Eye (tissue), 1 donor: Measurements from ENCODE around the gene PDPK1.
"Not testable (repeated sequence)": the region's sequence is repeated elsewhere in the genome, so short reads cannot be mapped to it uniquely, and the experiment has no call there.

Experiments
- DNase-seq: peaks from one replicate; pipeline ENCODE4 v3.0.0-alpha.2; 2015

Gene PDPK1

GRCh38 chr16:2526135-2526534 lies 11.7 kb upstream of the PDPK1 start:
- no peak for DNase-seq

- no peak for DNase-seq
Observed at GRCh38 chr16:2527071-2527783, 10.6 kb upstream of the PDPK1 start.

GRCh38 chr16:2527784-2528100 lies 10.1 kb upstream of the PDPK1 start:
- no peak for DNase-seq

GRCh38 chr16:2528161-2529060 lies 9.4 kb upstream of the PDPK1 start:
- no peak for DNase-seq

GRCh38 chr16:2529061-2529931 lies 8.5 kb upstream of the PDPK1 start:
- no peak for DNase-seq

- no peak for DNase-seq
Observed at GRCh38 chr16:2529961-2530628, 7.7 kb upstream of the PDPK1 start.

GRCh38 chr16:2530629-2531318 lies 7.0 kb upstream of the PDPK1 start:
- DNase-seq: no peak

GRCh38 chr16:2531371-2531695 lies 6.5 kb upstream of the PDPK1 start, which contains the start of gene CEMP1:
TSS of gene CEMP1 (minus strand) at chr16:2531408. CDS start at chr16:2531073, 335 bp downstream.
- no peak for DNase-seq

GRCh38 chr16:2531696-2532493 lies 5.9 kb upstream of the PDPK1 start:
- DNase-seq: peak; percentile 98

GRCh38 chr16:2532494-2533141 lies 5.2 kb upstream of the PDPK1 start:
- peak; percentile 83 for DNase-seq

- DNase-seq: not testable (repeated sequence)
Observed at GRCh38 chr16:2533142-2533755, 4.6 kb upstream of the PDPK1 start.

GRCh38 chr16:2533912-2534311 lies 3.9 kb upstream of the PDPK1 start:
- no peak for DNase-seq

- DNase-seq: not testable (repeated sequence)
Observed at GRCh38 chr16:2534335-2534734, 3.5 kb upstream of the PDPK1 start.

- no peak for DNase-seq
Observed at GRCh38 chr16:2535625-2536013, 2.2 kb upstream of the PDPK1 start.

GRCh38 chr16:2539192-2539844 lies 1.5 kb downstream of the PDPK1 start:
- DNase-seq: not testable (repeated sequence)

GRCh38 chr16:2539845-2540458 lies 2.1 kb downstream of the PDPK1 start:
- not testable (repeated sequence) for DNase-seq

GRCh38 chr16:2540912-2541311 lies 3.1 kb downstream of the PDPK1 start:
- DNase-seq: not testable (repeated sequence)

GRCh38 chr16:2541409-2541808 lies 3.6 kb downstream of the PDPK1 start:
- not testable (repeated sequence) for DNase-seq

- not testable (repeated sequence) for DNase-seq
Observed at GRCh38 chr16:2543771-2544170, 6.0 kb downstream of the PDPK1 start.
